ENCODE data around the gene KRTAP10-12. TPM values are rescaled to one million over a fixed set of nuclear protein-coding genes. Genes with fewer than 3 reads are reported as not detected.

The KRTAP10-12 gene
- total RNA-seq, 1 experiment from 2014 or later, result not detected

DNA sequence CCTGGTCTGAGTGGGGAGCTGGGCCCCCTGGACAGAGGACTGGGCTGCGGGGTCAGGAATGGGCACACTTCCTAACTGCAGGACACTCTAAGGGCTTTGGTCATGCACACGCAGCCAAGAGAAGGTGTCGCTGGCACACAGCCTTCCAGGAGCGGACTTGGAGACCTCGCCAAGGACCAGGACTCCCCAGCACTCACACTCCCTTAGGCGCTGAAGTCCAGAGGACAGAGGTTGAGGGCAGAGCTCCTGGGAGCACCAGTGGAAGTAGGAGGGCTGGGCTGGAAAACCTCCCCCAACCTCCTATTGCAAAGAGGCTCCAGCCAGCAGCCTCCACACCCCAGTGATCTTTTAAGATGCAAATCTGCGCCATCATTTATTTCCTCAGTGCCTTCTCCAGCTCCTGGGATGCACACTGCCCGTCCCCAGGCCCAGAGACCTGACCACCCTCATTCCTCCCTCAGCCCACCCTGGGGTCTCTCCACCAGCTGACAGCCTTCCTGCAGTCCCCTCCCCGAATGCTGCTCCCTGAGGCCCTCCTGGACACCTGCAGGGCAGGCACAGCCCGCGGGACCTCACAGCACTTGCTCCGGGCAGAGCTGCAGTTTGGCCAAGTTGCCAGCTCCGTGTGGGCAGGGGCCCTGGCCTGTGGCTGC, 11.4 kb downstream of the KRTAP10-12 start:
- DNase-seq (no peak), ATAC-seq (no peak)
- no peaks in the 10 kb centered on the region for H3K79me2 ChIP-seq (ENCODE audit: low read length)
- ChIA-PET POLR2A (ENCODE audit: unreplicated experiment) (no interaction called here), CTCF (interaction anchor here (0.5 kb wide), 1 partner anchor 34 kb away, joined by 3 read pairs; no protein-coding TSS in a partner anchor)
- no peaks in the 10 kb centered on the region for H3F3A ChIP-seq (ENCODE audit: low read length, unreplicated experiment)
- BruUV-seq (replicated peaks), result no TSS peak
- no peaks in the 10 kb centered on the region for H3K36me3 ChIP-seq (ENCODE audit: low read depth, low read length)
- no peaks in the 10 kb centered on the region for H4K20me1 ChIP-seq (ENCODE audit: low read length)
- H3K27me3 ChIP-seq (ENCODE audit: low read length), result peaks cover 11% of the 10 kb centered on the region; the same call in 1 of the 2 replicates
- intact Hi-C loops (cut with micrococcal nuclease), result no loop called here
- TF ChIP-seq EZH2 (IDR thresholded peaks at IDR 0.05; ENCODE audit: low read length, unreplicated experiment) (no peak), EZH2phosphoT487 (IDR thresholded peaks at IDR 0.05; ENCODE audit: borderline replicate concordance, low read length) (no peak)
- TF ChIP-seq, protein P1, sequence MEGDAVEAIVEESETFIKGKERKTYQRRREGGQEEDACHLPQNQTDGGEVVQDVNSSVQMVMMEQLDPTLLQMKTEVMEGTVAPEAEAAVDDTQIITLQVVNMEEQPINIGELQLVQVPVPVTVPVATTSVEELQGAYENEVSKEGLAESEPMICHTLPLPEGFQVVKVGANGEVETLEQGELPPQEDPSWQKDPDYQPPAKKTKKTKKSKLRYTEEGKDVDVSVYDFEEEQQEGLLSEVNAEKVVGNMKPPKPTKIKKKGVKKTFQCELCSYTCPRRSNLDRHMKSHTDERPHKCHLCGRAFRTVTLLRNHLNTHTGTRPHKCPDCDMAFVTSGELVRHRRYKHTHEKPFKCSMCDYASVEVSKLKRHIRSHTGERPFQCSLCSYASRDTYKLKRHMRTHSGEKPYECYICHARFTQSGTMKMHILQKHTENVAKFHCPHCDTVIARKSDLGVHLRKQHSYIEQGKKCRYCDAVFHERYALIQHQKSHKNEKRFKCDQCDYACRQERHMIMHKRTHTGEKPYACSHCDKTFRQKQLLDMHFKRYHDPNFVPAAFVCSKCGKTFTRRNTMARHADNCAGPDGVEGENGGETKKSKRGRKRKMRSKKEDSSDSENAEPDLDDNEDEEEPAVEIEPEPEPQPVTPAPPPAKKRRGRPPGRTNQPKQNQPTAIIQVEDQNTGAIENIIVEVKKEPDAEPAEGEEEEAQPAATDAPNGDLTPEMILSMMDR (conservative IDR thresholded peaks at IDR 0.05; ENCODE audit: low read depth, low read length), result no peak
- no peak overlapping the region for H3K4me3 ChIP-seq (ENCODE audit: low read length)
- no peak overlapping the region for H3K4me2 ChIP-seq (ENCODE audit: low read length)
- H3K9ac ChIP-seq (ENCODE audit: low read length), result no peak overlapping the region
- H3K9me2 ChIP-seq (replicated peaks; ENCODE audit: low read length), result no peaks in the 10 kb centered on the region
- H3K9me3 ChIP-seq (ENCODE audit: low read length), result no peaks in the 10 kb centered on the region
- no peak overlapping the region for H3K27ac ChIP-seq (ENCODE audit: low read length)
- H3K4me1 ChIP-seq (ENCODE audit: insufficient read depth, low read length), result peaks cover 12% of the 10 kb centered on the region; the same call in 1 of the 2 replicates
- H2AFZ ChIP-seq (ENCODE audit: low read length), result no peak overlapping the region

GRCh38 chr21:44708866-44709425, 12.0 kb downstream of the KRTAP10-12 start:
- no TSS peak for BruUV-seq (replicated peaks)
- Histone ChIP-seq H4K20me1 (ENCODE audit: low read length) (no peaks in the 10 kb centered on the region), H3K4me2 (ENCODE audit: low read length) (peak overlapping the region; percentile 67), H3K27ac (ENCODE audit: low read length) (no peak overlapping the region), H3K9me2 (replicated peaks; ENCODE audit: low read length) (no peaks in the 10 kb centered on the region), H3K9me3 (ENCODE audit: low read length) (no peaks in the 10 kb centered on the region), H3K4me1 (ENCODE audit: insufficient read depth, low read length) (peaks cover 12% of the 10 kb centered on the region; the same call in 1 of the 2 replicates), H2AFZ (ENCODE audit: low read length) (no peak overlapping the region), H3K36me3 (ENCODE audit: low read depth, low read length) (no peaks in the 10 kb centered on the region), H3F3A (ENCODE audit: low read length, unreplicated experiment) (no peaks in the 10 kb centered on the region), H3K79me2 (ENCODE audit: low read length) (no peaks in the 10 kb centered on the region), H3K4me3 (ENCODE audit: low read length) (no peak overlapping the region; the same call in 1 of the 2 replicates), H3K9ac (ENCODE audit: low read length) (no peak overlapping the region), H3K27me3 (ENCODE audit: low read length) (peaks cover 11% of the 10 kb centered on the region; the same call in 1 of the 2 replicates)
- ChIA-PET POLR2A (ENCODE audit: unreplicated experiment) (no interaction called here), CTCF (interaction anchor here (0.5 kb wide), 1 partner anchor 35 kb away, joined by 3 read pairs; no protein-coding TSS in a partner anchor)
- DNase-seq, result no peak
- ATAC-seq, result no peak
- intact Hi-C loops (cut with micrococcal nuclease), result no loop called here
- TF ChIP-seq EZH2 (IDR thresholded peaks at IDR 0.05; ENCODE audit: low read length, unreplicated experiment) (no peak), EZH2phosphoT487 (IDR thresholded peaks at IDR 0.05; ENCODE audit: borderline replicate concordance, low read length) (no peak)
- TF ChIP-seq, protein P1 (conservative IDR thresholded peaks at IDR 0.05; ENCODE audit: low read depth, low read length), result no peak
